ENCODE results near the gene KAZN.

- no peak for TF ChIP-seq GATA2 (IDR thresholded peaks at IDR 0.05; ENCODE audit: low read depth, low read length)
- no peak for TF ChIP-seq GATA3 (IDR thresholded peaks at IDR 0.05; ENCODE audit: low read depth, low read length)
Observed at GRCh38 chr1:14705824-14706223, 107.3 kb downstream of the KAZN start.

Measured in SH-SY5Y (cell line).